HUES48 (cell line): ENCODE data around the gene EML1.

Source experiments
- H3K27ac ChIP-seq: one replicate; pipeline ENCODE4 v1.7.0; 2013; ENCODE audit warnings: low read depth, low read length, inconsistent platforms
- H3K27me3 ChIP-seq: 2 replicates; pipeline ENCODE4 v1.6.1; 2013; ENCODE audit warnings: mild to moderate bottlenecking, low read length; ENCODE audit not compliant: control insufficient read depth, insufficient read depth
- H3K36me3 ChIP-seq: 2 replicates; pipeline ENCODE4 v1.6.1; 2013; ENCODE audit warnings: low read length; ENCODE audit not compliant: control insufficient read depth, insufficient read depth
- H3K4me1 ChIP-seq: 2 replicates; pipeline ENCODE4 v1.6.1; 2013; ENCODE audit warnings: mild to moderate bottlenecking, low read length; ENCODE audit not compliant: control insufficient read depth, insufficient read depth
- H3K4me3 ChIP-seq: 2 replicates; pipeline ENCODE4 v1.5.1; 2013; ENCODE audit warnings: mild to moderate bottlenecking, low read depth, low read length
- H3K9ac ChIP-seq: 2 replicates; pipeline ENCODE4 v1.6.1; 2013; ENCODE audit warnings: mild to moderate bottlenecking, low read depth, low read length, moderate library complexity
- H3K9me3 ChIP-seq: 2 replicates; pipeline ENCODE4 v1.6.1; 2013; ENCODE audit warnings: low read length; ENCODE audit not compliant: control insufficient read depth, insufficient read depth

The EML1 gene

DNA sequence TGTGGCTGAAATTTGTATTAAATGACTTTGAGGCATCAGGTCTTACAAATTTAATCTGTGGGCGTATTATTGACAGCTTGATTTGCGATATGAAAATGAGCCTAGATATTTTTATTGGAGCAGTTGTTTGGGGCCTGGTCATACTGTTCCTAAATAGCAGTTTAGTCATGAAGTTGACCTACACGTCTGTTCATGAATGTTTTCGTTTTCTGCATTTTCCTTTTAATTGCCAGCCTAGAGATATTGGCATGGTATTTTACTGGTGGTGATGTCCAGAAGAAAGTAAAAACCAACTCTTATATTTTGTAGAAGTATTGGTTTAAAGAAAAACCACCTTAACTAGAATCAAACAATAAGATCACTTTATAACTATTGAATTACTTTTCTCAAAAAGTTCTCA lies 1.8 kb downstream of the EML1 start:
- Histone ChIP-seq H3K9ac (no peak overlapping the region), H3K4me1 (peaks cover 19% of the 10 kb centered on the region), H3K27me3 (peaks cover 11% of the 10 kb centered on the region), H3K36me3 (no peaks in the 10 kb centered on the region), H3K4me3 (peak overlapping the region; percentile 91; the same call in 1 of the 2 replicates), H3K27ac (no peak overlapping the region), H3K9me3 (no peaks in the 10 kb centered on the region)

DNA sequence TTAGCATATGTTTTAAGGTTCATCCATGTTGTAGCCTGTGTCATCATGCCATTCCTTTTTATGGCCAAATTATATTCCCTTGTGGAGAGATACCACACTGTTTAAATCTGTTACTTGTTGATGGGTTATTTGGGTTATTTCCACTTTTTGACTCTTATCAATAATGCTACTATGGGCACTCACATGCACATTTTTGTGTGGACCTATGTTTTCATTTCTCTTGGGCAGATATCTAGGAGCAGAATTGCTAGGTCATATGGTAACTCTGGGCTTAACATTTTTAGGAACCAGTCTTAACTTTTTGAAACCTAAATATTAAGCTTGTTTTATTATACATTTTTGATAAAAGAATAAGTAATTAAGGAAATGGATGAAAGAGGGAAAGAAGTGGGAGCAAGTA lies 4.0 kb downstream of the EML1 start:
- Histone ChIP-seq H3K27me3 (peaks cover 5% of the 10 kb centered on the region; the same call in 1 of the 2 replicates), H3K9ac (no peak overlapping the region), H3K4me1 (peaks cover 20% of the 10 kb centered on the region), H3K36me3 (no peaks in the 10 kb centered on the region), H3K27ac (no peak overlapping the region), H3K9me3 (no peaks in the 10 kb centered on the region), H3K4me3 (no peak overlapping the region)

DNA sequence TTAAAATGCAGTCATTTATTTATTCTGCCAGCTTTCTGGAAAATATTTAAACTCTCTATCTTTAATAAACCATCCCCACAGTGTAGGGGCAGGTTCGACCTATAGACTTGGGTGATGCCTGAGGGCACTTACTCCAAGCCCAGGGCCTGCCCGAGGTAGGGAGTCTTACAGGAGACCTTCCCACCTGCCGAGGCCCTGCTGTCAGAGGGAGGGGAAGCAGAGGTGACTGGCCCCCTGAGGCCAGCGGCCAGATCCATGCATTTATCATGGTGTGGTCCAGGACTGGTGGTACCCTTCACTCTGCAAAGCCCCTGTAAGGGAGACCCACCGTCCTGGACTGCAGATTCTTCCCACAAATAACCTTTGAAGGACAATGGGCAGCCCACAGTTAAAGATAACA lies 7.6 kb downstream of the EML1 start:
- H3K4me3 ChIP-seq: no peak overlapping the region
- no peak overlapping the region for H3K9ac ChIP-seq
- no peaks in the 10 kb centered on the region for H3K36me3 ChIP-seq
- no peak overlapping the region for H3K27ac ChIP-seq
- H3K27me3 ChIP-seq: no peaks in the 10 kb centered on the region
- peaks cover 4% of the 10 kb centered on the region; the same call in 1 of the 2 replicates for H3K4me1 ChIP-seq
- no peaks in the 10 kb centered on the region for H3K9me3 ChIP-seq

DNA sequence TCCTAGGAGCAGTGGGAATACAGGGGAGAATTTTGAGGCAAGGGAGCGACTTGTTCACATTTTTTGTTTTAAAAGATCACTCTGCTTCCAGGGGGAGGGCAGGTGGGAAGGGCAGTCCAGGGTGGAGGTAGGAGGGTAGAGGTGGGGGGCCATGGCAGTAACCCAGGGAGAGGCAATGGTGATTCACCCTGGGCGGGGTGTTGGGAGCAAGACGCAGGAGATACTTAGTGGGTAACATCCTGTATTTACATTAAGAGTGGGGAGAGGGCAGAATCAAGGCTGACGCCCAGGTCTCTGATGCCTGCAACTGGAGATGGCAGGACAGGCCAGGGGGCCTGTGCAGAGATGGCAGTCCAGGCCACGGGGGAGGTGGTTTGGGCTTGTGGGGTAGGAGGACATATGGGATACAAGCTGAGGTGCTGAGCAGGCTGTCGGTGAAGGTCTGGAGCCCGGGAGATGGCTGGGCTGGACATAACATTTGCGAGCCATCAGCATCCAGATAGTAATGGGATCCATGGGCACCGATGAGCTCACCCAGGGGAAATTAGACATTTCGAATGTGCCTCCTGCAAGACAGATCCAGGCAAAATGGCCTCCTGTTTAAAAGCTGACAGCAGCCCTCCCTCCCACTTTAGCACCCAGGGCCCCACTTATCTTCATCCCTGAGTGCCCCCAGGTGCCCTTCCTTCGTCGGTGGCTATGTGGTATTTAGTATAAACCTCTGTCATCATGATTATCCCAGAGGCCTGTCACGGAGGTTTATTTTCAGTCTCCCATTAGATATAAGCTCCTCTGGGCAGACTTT lies 9.3 kb downstream of the EML1 start:
- Histone ChIP-seq H3K9ac (no peak overlapping the region), H3K9me3 (no peaks in the 10 kb centered on the region), H3K4me3 (no peak overlapping the region), H3K27me3 (no peaks in the 10 kb centered on the region), H3K27ac (no peak overlapping the region), H3K36me3 (no peaks in the 10 kb centered on the region), H3K4me1 (peaks cover 4% of the 10 kb centered on the region; the same call in 1 of the 2 replicates)

DNA sequence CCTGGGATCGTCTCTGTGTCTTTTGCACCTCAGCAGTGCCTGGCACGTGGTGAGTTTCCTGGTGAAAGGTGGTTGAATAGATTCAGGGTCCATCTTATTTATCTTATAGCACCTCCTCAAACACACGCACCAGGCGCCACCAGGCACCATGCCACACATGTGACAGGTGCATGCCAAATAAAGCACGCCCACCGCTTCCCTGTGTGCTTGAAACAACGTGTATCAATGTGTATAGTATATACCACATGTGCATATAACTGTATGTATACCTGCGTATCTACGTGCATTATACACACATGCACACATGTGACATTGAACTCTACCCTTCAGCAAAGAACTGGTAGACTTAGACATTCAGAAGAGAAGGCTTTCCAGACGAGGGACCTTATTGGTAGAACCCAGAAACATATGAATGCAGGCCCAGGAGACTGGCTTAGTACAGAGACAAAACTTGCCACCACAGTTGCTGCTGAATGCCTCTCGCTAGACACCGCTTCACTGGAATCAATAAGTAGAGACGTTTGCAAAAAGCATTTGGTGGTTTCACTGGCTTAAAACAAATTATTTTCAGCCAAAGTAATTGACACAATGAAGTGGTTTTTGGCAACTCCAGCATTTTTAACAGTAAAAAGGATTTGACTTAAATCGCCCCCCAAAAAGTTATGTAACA lies 10.0 kb downstream of the EML1 start:
- Histone ChIP-seq H3K9ac (no peak overlapping the region), H3K9me3 (no peaks in the 10 kb centered on the region), H3K4me3 (no peak overlapping the region), H3K36me3 (no peaks in the 10 kb centered on the region), H3K4me1 (peaks cover 4% of the 10 kb centered on the region; the same call in 1 of the 2 replicates), H3K27me3 (no peaks in the 10 kb centered on the region), H3K27ac (no peak overlapping the region)

DNA sequence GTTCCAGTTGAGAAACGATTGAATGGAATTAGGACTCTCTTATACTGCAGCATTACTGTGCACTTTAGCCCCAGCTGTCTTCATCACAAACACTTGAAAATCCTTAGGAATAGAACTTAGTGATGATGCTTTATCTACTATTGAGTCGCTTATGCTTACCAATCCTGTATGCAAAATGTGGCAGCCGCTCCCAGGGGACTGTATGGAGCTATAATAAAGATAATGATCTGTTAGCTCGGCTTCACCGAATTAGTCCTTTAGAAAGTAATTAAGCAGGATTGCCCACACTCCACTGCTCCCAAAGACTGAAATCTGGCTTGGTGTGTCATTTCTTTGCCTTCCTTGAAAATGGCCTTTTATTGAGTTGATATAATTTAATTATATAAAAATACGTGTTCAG lies 10.6 kb downstream of the EML1 start:
- Histone ChIP-seq H3K27ac (no peak overlapping the region), H3K4me1 (peaks cover 4% of the 10 kb centered on the region; the same call in 1 of the 2 replicates), H3K27me3 (no peaks in the 10 kb centered on the region), H3K4me3 (no peak overlapping the region), H3K9me3 (no peaks in the 10 kb centered on the region), H3K9ac (no peak overlapping the region), H3K36me3 (no peaks in the 10 kb centered on the region)

DNA sequence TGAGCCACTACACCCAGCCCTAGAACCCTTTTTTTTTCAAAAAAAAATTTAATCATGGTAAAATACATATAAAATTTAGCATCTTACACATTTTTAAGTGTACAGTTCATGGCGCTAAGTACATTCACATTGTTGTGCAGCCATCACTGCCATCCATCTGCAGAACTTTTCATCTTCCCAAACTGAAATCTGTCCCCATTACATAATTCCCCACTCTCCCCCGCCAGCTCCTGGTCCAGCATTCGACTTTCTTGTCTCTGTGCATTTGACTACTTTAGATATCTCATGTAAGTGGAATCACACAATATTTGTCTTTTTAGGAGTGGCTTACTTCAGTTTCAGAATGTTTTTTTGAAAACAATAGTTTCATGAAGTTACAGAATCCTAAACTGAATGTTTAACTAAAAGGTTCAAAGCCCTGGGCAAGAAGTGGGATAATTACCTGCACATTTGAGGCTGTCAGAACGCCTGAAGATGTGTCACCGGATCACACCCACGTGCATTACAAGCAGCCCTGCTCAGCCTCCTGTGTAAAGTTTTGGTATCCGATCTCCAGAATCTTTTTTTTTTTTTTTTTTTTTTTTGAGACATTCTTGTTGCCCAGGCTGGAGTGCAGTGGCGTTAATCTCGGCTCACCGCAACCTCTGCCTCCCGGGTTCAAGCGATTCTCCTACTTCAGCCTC lies 12.7 kb downstream of the EML1 start:
- Histone ChIP-seq H3K9me3 (no peaks in the 10 kb centered on the region), H3K27me3 (no peaks in the 10 kb centered on the region), H3K4me1 (peaks cover 4% of the 10 kb centered on the region; the same call in 1 of the 2 replicates), H3K27ac (no peak overlapping the region), H3K36me3 (no peaks in the 10 kb centered on the region), H3K4me3 (no peak overlapping the region), H3K9ac (no peak overlapping the region)

DNA sequence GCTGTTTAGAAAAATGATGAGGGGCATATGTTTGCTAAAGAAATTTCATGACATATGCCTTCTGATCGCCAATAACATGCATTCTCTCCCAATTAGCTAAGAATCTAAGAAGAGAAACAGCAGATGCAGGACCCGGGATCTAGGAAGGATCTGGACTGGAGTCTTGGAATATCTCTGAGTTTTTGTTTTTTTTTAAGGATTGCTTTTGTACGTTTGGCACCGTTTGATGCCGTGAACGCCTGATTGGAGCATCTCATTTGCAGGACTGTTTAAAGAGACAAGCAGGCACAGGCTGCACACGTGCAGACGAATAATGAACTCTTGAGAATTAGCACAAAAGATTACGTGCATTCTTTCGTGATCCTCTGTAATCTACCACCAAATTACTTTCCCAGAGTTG lies 13.6 kb downstream of the EML1 start:
- H3K36me3 ChIP-seq: no peaks in the 10 kb centered on the region
- no peaks in the 10 kb centered on the region for H3K9me3 ChIP-seq
- H3K27me3 ChIP-seq: no peaks in the 10 kb centered on the region
- H3K4me3 ChIP-seq: no peak overlapping the region
- H3K9ac ChIP-seq: no peak overlapping the region
- H3K4me1 ChIP-seq: peaks cover 4% of the 10 kb centered on the region; the same call in 1 of the 2 replicates
- no peak overlapping the region for H3K27ac ChIP-seq

DNA sequence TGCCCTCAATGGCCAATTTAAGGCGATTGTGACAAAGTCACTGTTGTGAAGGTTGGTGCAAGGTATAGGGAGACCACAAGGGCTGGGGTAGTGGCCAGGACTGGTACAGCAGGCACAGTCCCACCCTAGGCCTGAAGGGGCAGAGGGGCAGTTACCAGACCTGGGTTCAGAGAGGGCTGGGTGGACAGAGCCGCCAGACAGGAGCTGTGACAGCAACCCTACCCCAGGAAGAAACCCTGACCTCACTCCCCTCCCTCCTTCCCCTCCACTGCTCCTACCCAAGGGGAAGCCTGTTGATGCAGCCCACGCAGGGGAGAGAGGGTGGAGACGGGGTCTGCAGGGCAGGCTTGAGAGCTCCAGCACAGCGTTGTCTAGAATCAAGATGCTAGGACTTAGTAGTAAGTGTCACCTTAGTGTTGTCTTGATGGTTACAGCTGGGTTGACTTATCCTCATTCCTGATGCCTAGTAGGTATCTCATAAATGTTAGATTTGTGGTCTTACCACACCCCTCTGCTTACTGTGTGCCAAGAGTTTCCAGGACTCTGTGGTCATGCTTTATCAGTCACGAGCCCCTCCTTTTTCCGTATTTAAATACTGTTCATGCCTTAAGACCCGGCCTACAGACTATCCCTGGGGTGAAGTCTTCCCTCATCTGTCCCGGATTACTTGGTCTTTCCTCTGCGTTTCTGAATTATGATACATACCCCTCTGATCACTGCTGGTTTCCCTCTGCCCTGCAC lies 14.4 kb downstream of the EML1 start:
- Histone ChIP-seq H3K27me3 (no peaks in the 10 kb centered on the region), H3K9me3 (no peaks in the 10 kb centered on the region), H3K4me1 (peaks cover 2% of the 10 kb centered on the region; the same call in 1 of the 2 replicates), H3K36me3 (no peaks in the 10 kb centered on the region), H3K27ac (no peak overlapping the region), H3K9ac (no peak overlapping the region), H3K4me3 (no peak overlapping the region)

DNA sequence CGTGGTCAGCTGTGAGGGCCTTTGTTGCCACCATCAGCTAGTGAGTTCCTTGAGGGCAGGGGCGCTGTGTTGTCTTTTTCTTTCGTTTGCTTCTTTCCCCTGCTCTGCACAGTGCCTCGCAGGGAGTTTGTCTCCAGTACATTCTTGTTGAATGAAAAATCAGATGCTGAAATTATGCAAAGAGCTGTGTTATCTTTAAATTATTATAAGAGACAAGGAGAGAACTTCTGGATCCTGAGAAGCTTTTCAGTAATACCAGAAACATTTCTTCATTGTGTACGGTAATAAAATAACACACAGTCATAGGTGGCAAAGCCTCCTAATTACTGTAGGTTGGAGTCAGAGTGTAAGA lies 14.9 kb downstream of the EML1 start:
- Histone ChIP-seq H3K4me3 (no peak overlapping the region), H3K36me3 (no peaks in the 10 kb centered on the region), H3K9ac (no peak overlapping the region), H3K27me3 (no peaks in the 10 kb centered on the region), H3K4me1 (peaks cover 4% of the 10 kb centered on the region; the same call in 1 of the 2 replicates), H3K9me3 (no peaks in the 10 kb centered on the region), H3K27ac (no peak overlapping the region)
